Naive thymus-derived CD4-positive, alpha-beta T cell (primary cell): ENCODE measurements around the gene FBRSL1. TPM values are rescaled to one million over a fixed set of nuclear protein-coding genes. Genes with fewer than 3 reads are reported as not detected.
A peak's percentile ranks its signal among the peaks of the same experiment; 100 is the strongest.

ENCODE experiments used
- ATAC-seq: fragments of 150-1000 bp; cut with Tn5 transposase; 2 replicates; pipeline ENCODE4 v1.10.0; 2021; ENCODE audit warnings: mild to moderate bottlenecking, moderate library complexity
- CTCF ChIA-PET: fragments of 350-600 bp; sonication (Branson Sonifier 250); formaldehyde crosslinking; loops from one replicate; lab custom pipeline; 2021; ENCODE audit warnings: antibody characterized with exemption; lab: Charles Lee
- POLR2A ChIA-PET: fragments of 350-600 bp; sonication (Branson Sonifier 250); formaldehyde crosslinking; loops from one replicate; lab custom pipeline; 2021; ENCODE audit warnings: antibody characterized with exemption, inconsistent platforms; lab: Charles Lee
- DNase-seq, 9 donors: peaks; one replicate each; pipeline versions ENCODE4 v3.0.0 to v3.0.0-alpha.2; 2020 to 2022; ENCODE audit warnings: mixed read lengths in 1 of 9
- H3K27ac ChIP-seq: one replicate; pipeline ENCODE4 v1.7.0; 2013; ENCODE audit warnings: mild to moderate bottlenecking, low read depth, low read length, moderate library complexity
- H3K27me3 ChIP-seq, 2 donors: one replicate each; pipeline ENCODE4 v1.7.0; 2013; ENCODE audit warnings: low read length in 2 of 2, mild to moderate bottlenecking in 2 of 2, moderate library complexity in 2 of 2; ENCODE audit not compliant: control insufficient read depth in 2 of 2, insufficient read depth in 2 of 2
- H3K36me3 ChIP-seq, 3 experiments: 1 replicate in 2 of 3; 2 replicates in 1 of 3; pipeline ENCODE4 v1.7.0; 2013; ENCODE audit warnings: low read length in 3 of 3, mild to moderate bottlenecking in 3 of 3, moderate library complexity in 1 of 3; ENCODE audit not compliant: insufficient read depth in 3 of 3, control insufficient read depth in 2 of 3
- H3K4me1 ChIP-seq, 2 donors: one replicate each; pipeline ENCODE4 v1.7.0; 2013; ENCODE audit warnings: low read length in 2 of 2, mild to moderate bottlenecking in 2 of 2, moderate library complexity in 1 of 2; ENCODE audit not compliant: control insufficient read depth in 2 of 2, insufficient read depth in 2 of 2
- H3K4me3 ChIP-seq: 2 replicates; pipeline ENCODE4 v1.7.0; 2013; ENCODE audit warnings: mild to moderate bottlenecking, low read length
- H3K9me3 ChIP-seq, 3 experiments: 1 replicate in 2 of 3; 2 replicates in 1 of 3; pipeline ENCODE4 v1.7.0; 2013; ENCODE audit warnings: low read length in 3 of 3; ENCODE audit not compliant: control insufficient read depth in 2 of 3
- H3K27ac Mint-ChIP-seq, 9 donors: one replicate each; pipeline ENCODE4 v1.8.0; 2020 to 2022; ENCODE audit warnings: mixed read lengths in 9 of 9, mild to moderate bottlenecking in 8 of 9, moderate library complexity in 5 of 9, inconsistent platforms in 2 of 9
- H3K27me3 Mint-ChIP-seq, 5 donors: one replicate each; pipeline ENCODE4 v1.8.0; 2021 to 2022; ENCODE audit warnings: mixed read lengths in 5 of 5, mild to moderate bottlenecking in 1 of 5
- H3K36me3 Mint-ChIP-seq, 5 donors: one replicate each; pipeline ENCODE4 v1.8.0; 2020 to 2022; ENCODE audit warnings: mixed read lengths in 5 of 5, mild to moderate bottlenecking in 3 of 5, inconsistent platforms in 1 of 5
- H3K4me1 Mint-ChIP-seq, 7 donors: one replicate each; pipeline ENCODE4 v1.8.0; 2020 to 2022; ENCODE audit warnings: mixed read lengths in 7 of 7, mild to moderate bottlenecking in 3 of 7, inconsistent platforms in 1 of 7
- H3K4me3 Mint-ChIP-seq, 10 donors: one replicate each; pipeline ENCODE4 v1.8.0; 2020 to 2022; ENCODE audit warnings: mild to moderate bottlenecking in 10 of 10, mixed read lengths in 10 of 10, moderate library complexity in 6 of 10, inconsistent platforms in 2 of 10
- H3K9me3 Mint-ChIP-seq, 11 donors: one replicate each; pipeline ENCODE4 v1.8.0; 2020 to 2022; ENCODE audit warnings: mixed read lengths in 11 of 11, mild to moderate bottlenecking in 4 of 11, inconsistent platforms in 1 of 11, moderate library complexity in 1 of 11
- intact Hi-C, 2 donors: fragments of 100-400 bp; cut with micrococcal nuclease; formaldehyde crosslinking; loops; one replicate each; pipeline ENCODE4 v1.15.1; 2023
- polyA plus RNA-seq, 2 donors: library from polyadenylated mRNA; unstranded; fragments of 300-500 nt; fragmentation: Illumina TruSeq; gene quantifications; one replicate each; pipeline ENCODE4 v1.2.3, GENCODE V29; 2021
- total RNA-seq, 6 experiments: library from RNA in 5 of 6; stranded (reverse) in 5 of 6; gene quantifications; 1 replicate in 5 of 6; 2 replicates in 1 of 6; pipeline ENCODE4 v1.2.3 and lab custom pipeline; 2021 to 2026

Gene FBRSL1
- total and polyA plus RNA-seq, 7 experiments from 2014 or later = 0.77 to 105 (median 90.9) TPM

GRCh38 chr12:132452596-132453350 lies 37.2 kb upstream of the FBRSL1 start:
- Mint-ChIP-seq H3K4me1 (peaks cover 7 to 38% (median 26%) of the 10 kb centered on the region in 7 donors), H3K9me3 (peaks cover 0 to 9% (median 0%) of the 10 kb centered on the region in 11 donors), H3K36me3 (no peaks in the 10 kb centered on the region), H3K4me3 (no peak overlapping the region), H3K27ac (peak overlapping the region in 2 of 9 donors; percentile 3 to 49), H3K27me3 (no peaks in the 10 kb centered on the region)
- intact Hi-C loops = no loop called here
- Histone ChIP-seq H3K36me3 (no peaks in the 10 kb centered on the region), H3K9me3 (no peaks in the 10 kb centered on the region), H3K4me1 (peaks cover 0 to 10% of the 10 kb centered on the region in 2 donors), H3K27me3 (no peaks in the 10 kb centered on the region), H3K4me3 (no peak overlapping the region), H3K27ac (no peak overlapping the region)
- POLR2A ChIA-PET = interaction anchor here (0.6 kb wide), 1 partner anchor 164 kb away, joined by 3 read pairs; no protein-coding TSS in a partner anchor
- ATAC-seq (no peak), DNase-seq (no peak)
- CTCF ChIA-PET = no interaction called here

DNA sequence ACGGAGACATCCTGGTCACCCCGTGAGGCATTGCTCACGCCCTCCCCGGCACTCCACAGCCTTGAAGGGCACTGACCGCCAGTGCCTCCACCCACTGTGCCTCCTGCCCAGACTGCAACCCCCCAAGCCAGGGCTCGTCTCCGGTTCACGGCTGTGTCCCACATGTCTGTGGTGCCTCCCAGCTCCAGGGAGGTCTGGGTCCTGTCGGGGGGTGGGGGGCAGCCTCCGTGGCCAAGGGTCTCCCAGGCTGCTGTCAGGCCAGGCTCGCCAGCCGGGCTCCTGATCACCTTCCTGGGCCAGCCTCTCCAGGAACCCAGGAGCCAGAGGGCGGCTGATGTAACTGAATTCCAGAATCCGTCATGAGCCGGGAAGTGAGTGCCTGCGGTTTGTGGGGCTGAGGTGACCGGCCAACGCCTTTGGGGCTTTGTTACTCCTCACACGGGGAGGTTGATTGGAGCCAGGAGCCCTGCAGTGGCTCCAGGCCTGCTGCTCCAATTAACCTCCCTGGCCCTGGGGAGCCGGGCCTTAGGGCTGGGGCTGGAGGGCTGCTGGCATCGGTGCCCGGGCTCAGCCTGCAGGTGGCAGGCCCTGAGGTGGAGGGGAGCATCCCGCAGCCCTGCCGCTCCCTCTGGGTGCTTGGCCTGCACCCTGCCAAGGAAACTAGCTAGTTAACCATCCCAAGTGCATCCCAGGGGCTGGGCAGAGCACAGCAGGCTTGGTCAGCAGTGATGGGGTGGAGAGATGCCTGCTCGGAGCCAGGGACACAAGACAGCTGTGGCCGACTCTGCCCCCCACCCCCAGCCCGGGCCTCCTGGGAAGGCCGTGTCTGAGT lies 36.4 kb upstream of the FBRSL1 start:
- peak overlapping the region in 1 of 9 donors; percentile 49 for H3K27ac Mint-ChIP-seq
- H3K9me3 Mint-ChIP-seq = peaks cover 0 to 9% (median 0%) of the 10 kb centered on the region in 11 donors
- ATAC-seq (no peak), DNase-seq (no peak)
- Histone ChIP-seq H3K4me3 (no peak overlapping the region), H3K27me3 (no peaks in the 10 kb centered on the region), H3K27ac (no peak overlapping the region), H3K9me3 (no peaks in the 10 kb centered on the region), H3K4me1 (peaks cover 0 to 2% of the 10 kb centered on the region in 2 donors), H3K36me3 (no peaks in the 10 kb centered on the region)
- POLR2A ChIA-PET = no interaction called here
- H3K27me3 Mint-ChIP-seq = no peaks in the 10 kb centered on the region
- CTCF ChIA-PET = no interaction called here
- intact Hi-C loops = no loop called here
- H3K4me3 Mint-ChIP-seq = no peak overlapping the region
- peaks cover 5 to 34% (median 25%) of the 10 kb centered on the region in 7 donors for H3K4me1 Mint-ChIP-seq
- H3K36me3 Mint-ChIP-seq = no peaks in the 10 kb centered on the region

GRCh38 chr12:132454193-132454932 lies 35.6 kb upstream of the FBRSL1 start:
- no peak overlapping the region for H3K27ac ChIP-seq
- intact Hi-C loops = no loop called here

GRCh38 chr12:132454933-132455418 lies 35.0 kb upstream of the FBRSL1 start:
- H3K27me3 ChIP-seq = no peaks in the 10 kb centered on the region
- POLR2A ChIA-PET = interaction anchor here (0.9 kb wide), 1 partner anchor 266 kb away, joined by 3 read pairs; no protein-coding TSS in a partner anchor
- no peaks in the 10 kb centered on the region for H3K36me3 ChIP-seq
- CTCF ChIA-PET = no interaction called here
- Mint-ChIP-seq H3K9me3 (peaks cover 0 to 9% (median 0%) of the 10 kb centered on the region in 11 donors), H3K36me3 (no peaks in the 10 kb centered on the region), H3K4me1 (peaks cover 1 to 27% (median 19%) of the 10 kb centered on the region in 7 donors), H3K27me3 (no peaks in the 10 kb centered on the region), H3K27ac (peak overlapping the region in 2 of 9 donors; percentile 65 to 79), H3K4me3 (no peak overlapping the region)
- ATAC-seq (no peak), DNase-seq (no peak)
- no peaks in the 10 kb centered on the region for H3K4me1 ChIP-seq
- no peak overlapping the region for H3K27ac ChIP-seq
- H3K9me3 ChIP-seq = no peaks in the 10 kb centered on the region
- intact Hi-C loops = no loop called here
- no peak overlapping the region for H3K4me3 ChIP-seq

More at GRCh38 chr12:132454193-132454932, 35.6 kb upstream of the FBRSL1 start:
- Mint-ChIP-seq H3K9me3 (peaks cover 0 to 9% (median 0%) of the 10 kb centered on the region in 11 donors), H3K36me3 (no peaks in the 10 kb centered on the region), H3K27ac (no peak overlapping the region), H3K4me3 (no peak overlapping the region), H3K27me3 (no peaks in the 10 kb centered on the region), H3K4me1 (peaks cover 5 to 33% (median 24%) of the 10 kb centered on the region in 7 donors)
- CTCF ChIA-PET = interaction anchor here (0.5 kb wide), 1 partner anchor 161 kb away, joined by 3 read pairs; no protein-coding TSS in a partner anchor
- Histone ChIP-seq H3K9me3 (no peaks in the 10 kb centered on the region), H3K4me1 (no peaks in the 10 kb centered on the region), H3K27me3 (no peaks in the 10 kb centered on the region), H3K36me3 (no peaks in the 10 kb centered on the region), H3K4me3 (no peak overlapping the region)
- POLR2A ChIA-PET = interaction anchor here (0.9 kb wide), 1 partner anchor 265 kb away, joined by 3 read pairs; no protein-coding TSS in a partner anchor
- ATAC-seq = no peak
- no peak for DNase-seq

GRCh38 chr12:132455565-132455964 lies 34.4 kb upstream of the FBRSL1 start:
- Mint-ChIP-seq H3K27me3 (no peaks in the 10 kb centered on the region), H3K27ac (peak overlapping the region in 5 of 9 donors; percentile 5 to 79 (median 54)), H3K4me3 (peak overlapping the region in 1 of 10 donors; percentile 32), H3K9me3 (peaks cover 0 to 9% (median 0%) of the 10 kb centered on the region in 11 donors), H3K4me1 (peaks cover 1 to 27% (median 19%) of the 10 kb centered on the region in 7 donors), H3K36me3 (no peaks in the 10 kb centered on the region)
- no peak overlapping the region for H3K27ac ChIP-seq
- no peaks in the 10 kb centered on the region for H3K4me1 ChIP-seq
- ATAC-seq (no peak), DNase-seq (no peak)
- H3K27me3 ChIP-seq = no peaks in the 10 kb centered on the region
- intact Hi-C loops = no loop called here
- CTCF ChIA-PET = no interaction called here
- H3K4me3 ChIP-seq = no peak overlapping the region
- POLR2A ChIA-PET = interaction anchor here (0.9 kb wide), 1 partner anchor 266 kb away, joined by 3 read pairs; no protein-coding TSS in a partner anchor
- H3K36me3 ChIP-seq = no peaks in the 10 kb centered on the region
- no peaks in the 10 kb centered on the region for H3K9me3 ChIP-seq
